Ishikawa (cell line): ENCODE results near the gene ERMN.

Source experiments
- CEBPB ChIP-seq: IDR thresholded peaks from 2 replicates; pipeline ENCODE4 v1.6.1; 2012
- CREB1 ChIP-seq: IDR thresholded peaks from 2 replicates; pipeline ENCODE4 v1.6.1; 2012; ENCODE audit warnings: low read depth
- EGR1 ChIP-seq: IDR thresholded peaks from 2 replicates; pipeline ENCODE4 v1.6.1; 2012
- EP300 ChIP-seq: IDR thresholded peaks from 2 replicates; pipeline ENCODE4 v1.6.1; 2012; ENCODE audit warnings: borderline replicate concordance
- FOXM1 ChIP-seq: IDR thresholded peaks from 2 replicates; pipeline ENCODE4 v1.6.1; 2012; ENCODE audit warnings: low read depth, borderline replicate concordance
- NFIC ChIP-seq: IDR thresholded peaks from 2 replicates; pipeline ENCODE4 v1.6.1; 2012
- RAD21 ChIP-seq: IDR thresholded peaks from 2 replicates; pipeline ENCODE4 v1.6.1; 2012; ENCODE audit warnings: low read depth
- TAF1 ChIP-seq: IDR thresholded peaks from 2 replicates; pipeline ENCODE4 v1.6.1; 2012; ENCODE audit warnings: low read depth, mild to moderate bottlenecking
- TCF12 ChIP-seq: IDR thresholded peaks from 2 replicates; pipeline ENCODE4 v1.6.1; 2012; ENCODE audit warnings: low read depth
- TEAD4 ChIP-seq: IDR thresholded peaks from 2 replicates; pipeline ENCODE4 v1.6.1; 2012
- YY1 ChIP-seq: IDR thresholded peaks from 2 replicates; pipeline ENCODE4 v1.6.1; 2012; ENCODE audit warnings: low read depth
- ZBTB7A ChIP-seq: IDR thresholded peaks from 2 replicates; pipeline ENCODE4 v1.6.1; 2012; ENCODE audit warnings: low read depth
- TF ChIP-seq, protein P1 (sequence below): IDR thresholded peaks from 2 replicates; pipeline ENCODE4 v1.6.1; 2012; ENCODE audit warnings: low read depth, mild to moderate bottlenecking
- TF ChIP-seq, protein P2 (sequence below): IDR thresholded peaks from 2 replicates; pipeline ENCODE4 v1.6.1; 2012
- TF ChIP-seq, protein P3 (sequence below): IDR thresholded peaks from 2 replicates; pipeline ENCODE4 v1.6.1; 2012

ERMN gene

DNA sequence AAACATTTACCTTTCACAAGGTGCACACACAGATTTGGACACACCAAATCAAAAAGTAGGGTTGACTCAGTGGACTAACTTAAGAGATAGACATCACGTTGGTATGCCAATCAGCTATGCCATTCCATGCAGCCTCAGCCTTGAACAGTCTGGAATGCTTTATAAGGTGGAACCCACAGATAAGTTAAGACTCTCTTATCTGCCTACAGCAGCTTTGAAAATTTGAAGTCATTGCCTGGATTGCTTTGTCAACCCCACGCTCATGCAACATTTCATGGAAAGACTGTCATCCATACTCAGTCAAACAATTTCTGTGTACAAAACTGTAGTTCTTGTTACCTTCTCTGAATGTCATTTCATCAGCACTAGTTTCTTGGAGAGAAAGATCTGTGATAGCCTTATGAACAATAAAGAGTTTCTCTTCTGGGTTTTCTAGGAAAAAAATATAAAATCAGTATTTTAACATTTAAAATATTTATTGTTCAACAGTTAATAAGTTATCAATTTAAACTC, 1.2 kb downstream of the ERMN start:
- TF ChIP-seq RAD21 (no peak), CEBPB (no peak), EP300 (no peak), TEAD4 (no peak), CREB1 (no peak), TAF1 (no peak)

DNA sequence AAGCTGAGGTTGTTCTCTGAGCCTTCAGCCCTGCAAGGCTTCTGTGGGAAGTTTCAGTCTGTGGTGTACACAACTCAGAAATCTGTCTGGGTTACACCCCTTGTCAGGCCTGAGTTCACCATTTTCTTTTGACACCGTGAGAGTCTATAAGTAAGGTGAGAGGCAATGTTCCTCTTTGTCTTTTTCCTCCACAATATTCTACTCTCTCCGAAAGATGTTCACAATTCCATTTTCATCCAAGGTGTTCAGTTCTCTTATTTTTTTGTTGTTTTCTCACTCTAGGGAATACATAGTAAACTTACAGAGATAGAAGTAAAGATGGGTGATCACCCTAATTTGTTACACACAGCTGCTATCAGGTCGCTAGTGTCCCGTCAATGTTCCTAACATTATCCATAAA, 3.2 kb downstream of the ERMN start:
- TF ChIP-seq TCF12 (no peak), TAF1 (no peak), RAD21 (no peak)

DNA sequence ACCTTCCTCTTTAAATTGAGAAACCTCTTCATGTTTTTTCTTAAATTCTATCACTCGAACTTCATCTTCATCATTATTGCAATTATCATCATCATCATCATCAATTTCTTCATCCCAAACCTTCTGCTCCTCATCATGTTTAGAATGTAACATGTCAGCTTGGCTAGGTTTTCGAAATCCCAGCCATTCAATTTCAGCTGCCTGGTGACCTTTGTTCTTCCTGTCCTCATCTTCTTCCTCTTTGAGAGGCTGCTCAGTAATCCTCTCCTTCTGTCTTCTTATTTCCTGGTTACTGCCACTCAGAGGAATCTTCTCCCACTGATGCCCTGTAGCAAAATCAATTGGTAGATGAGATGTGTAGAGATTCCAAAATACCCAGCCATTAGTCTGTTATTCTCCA, 4.2 kb downstream of the ERMN start:
- TF ChIP-seq EGR1 (no peak), CEBPB (no peak), TAF1 (no peak), ZBTB7A (no peak), TEAD4 (no peak), YY1 (no peak), RAD21 (no peak), TCF12 (no peak), FOXM1 (no peak), NFIC (no peak), CREB1 (no peak), EP300 (no peak)
- TF ChIP-seq, protein P1, sequence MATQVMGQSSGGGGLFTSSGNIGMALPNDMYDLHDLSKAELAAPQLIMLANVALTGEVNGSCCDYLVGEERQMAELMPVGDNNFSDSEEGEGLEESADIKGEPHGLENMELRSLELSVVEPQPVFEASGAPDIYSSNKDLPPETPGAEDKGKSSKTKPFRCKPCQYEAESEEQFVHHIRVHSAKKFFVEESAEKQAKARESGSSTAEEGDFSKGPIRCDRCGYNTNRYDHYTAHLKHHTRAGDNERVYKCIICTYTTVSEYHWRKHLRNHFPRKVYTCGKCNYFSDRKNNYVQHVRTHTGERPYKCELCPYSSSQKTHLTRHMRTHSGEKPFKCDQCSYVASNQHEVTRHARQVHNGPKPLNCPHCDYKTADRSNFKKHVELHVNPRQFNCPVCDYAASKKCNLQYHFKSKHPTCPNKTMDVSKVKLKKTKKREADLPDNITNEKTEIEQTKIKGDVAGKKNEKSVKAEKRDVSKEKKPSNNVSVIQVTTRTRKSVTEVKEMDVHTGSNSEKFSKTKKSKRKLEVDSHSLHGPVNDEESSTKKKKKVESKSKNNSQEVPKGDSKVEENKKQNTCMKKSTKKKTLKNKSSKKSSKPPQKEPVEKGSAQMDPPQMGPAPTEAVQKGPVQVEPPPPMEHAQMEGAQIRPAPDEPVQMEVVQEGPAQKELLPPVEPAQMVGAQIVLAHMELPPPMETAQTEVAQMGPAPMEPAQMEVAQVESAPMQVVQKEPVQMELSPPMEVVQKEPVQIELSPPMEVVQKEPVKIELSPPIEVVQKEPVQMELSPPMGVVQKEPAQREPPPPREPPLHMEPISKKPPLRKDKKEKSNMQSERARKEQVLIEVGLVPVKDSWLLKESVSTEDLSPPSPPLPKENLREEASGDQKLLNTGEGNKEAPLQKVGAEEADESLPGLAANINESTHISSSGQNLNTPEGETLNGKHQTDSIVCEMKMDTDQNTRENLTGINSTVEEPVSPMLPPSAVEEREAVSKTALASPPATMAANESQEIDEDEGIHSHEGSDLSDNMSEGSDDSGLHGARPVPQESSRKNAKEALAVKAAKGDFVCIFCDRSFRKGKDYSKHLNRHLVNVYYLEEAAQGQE = no peak
- TF ChIP-seq, protein P2, sequence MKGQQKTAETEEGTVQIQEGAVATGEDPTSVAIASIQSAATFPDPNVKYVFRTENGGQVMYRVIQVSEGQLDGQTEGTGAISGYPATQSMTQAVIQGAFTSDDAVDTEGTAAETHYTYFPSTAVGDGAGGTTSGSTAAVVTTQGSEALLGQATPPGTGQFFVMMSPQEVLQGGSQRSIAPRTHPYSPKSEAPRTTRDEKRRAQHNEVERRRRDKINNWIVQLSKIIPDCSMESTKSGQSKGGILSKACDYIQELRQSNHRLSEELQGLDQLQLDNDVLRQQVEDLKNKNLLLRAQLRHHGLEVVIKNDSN = no peak
- TF ChIP-seq, protein P3, sequence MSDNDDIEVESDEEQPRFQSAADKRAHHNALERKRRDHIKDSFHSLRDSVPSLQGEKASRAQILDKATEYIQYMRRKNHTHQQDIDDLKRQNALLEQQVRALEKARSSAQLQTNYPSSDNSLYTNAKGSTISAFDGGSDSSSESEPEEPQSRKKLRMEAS = no peak

DNA sequence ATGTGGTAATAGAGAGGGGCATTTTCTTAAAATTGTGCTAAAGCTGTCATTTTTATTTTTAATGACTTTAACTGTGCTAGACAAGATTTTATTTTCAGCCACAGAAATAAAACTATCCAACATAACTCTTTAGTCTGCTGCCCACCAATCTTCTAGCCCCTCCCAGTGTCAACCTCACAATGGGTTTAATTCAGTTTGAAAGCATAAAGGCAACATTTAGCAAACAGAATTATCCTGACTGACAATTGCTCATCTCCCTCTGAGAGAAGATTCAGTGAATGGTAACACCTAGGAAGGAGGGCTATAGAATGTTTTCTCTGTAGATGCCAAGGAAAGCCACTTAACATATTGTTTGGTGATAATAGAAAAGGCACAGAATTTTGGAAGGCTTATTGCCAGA, 5.2 kb downstream of the ERMN start:
- no peak for TF ChIP-seq EP300
- TF ChIP-seq CREB1 = no peak
- TF ChIP-seq, protein P3 = no peak
- no peak for TF ChIP-seq NFIC
- no peak for TF ChIP-seq TEAD4

DNA sequence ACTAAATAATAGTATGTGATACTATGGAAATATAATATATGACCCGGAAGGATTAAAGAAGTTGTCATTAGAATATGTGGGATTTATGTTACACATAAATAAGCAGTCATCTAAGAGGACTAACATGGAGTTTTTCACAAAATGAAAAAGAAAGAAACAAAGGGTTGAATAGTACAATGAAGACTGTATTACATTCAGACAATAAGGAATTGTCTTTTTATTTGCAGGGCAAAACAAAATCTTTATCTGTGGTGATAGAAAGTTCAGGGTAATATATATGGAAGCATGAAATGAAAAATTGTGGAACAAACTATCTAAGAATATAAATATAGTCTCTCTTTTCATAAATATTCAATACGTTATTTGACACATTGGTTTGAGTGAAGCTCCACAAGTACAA, 5.8 kb downstream of the ERMN start:
- TF ChIP-seq EGR1 (no peak), TAF1 (no peak), TCF12 (no peak), FOXM1 (no peak), CEBPB (no peak), NFIC (no peak), YY1 (no peak), ZBTB7A (no peak), RAD21 (no peak), EP300 (no peak), TEAD4 (no peak), CREB1 (no peak)
- TF ChIP-seq, protein P1 = no peak
- TF ChIP-seq, protein P2 = no peak
- TF ChIP-seq, protein P3 = no peak

DNA sequence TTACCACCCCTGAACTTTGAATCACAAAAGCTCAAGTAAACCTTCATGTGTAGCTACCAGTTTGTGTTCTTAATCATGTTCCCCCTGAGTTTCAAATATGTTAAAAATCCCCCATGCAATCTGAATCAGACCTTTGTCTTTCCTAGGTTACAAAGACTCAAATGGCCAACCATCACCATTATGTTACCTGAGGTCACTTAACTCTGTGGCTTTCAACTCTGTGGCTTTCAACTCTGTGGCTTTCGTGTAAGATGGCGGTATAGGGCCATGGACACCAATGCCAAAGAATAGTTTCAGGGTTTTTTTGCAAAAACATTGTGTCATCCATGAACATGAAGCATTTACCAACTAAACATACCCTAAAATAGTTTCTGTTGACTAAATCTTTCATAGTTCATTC, 6.7 kb downstream of the ERMN start:
- TF ChIP-seq TCF12 = no peak
- TF ChIP-seq ZBTB7A = no peak
- no peak for TF ChIP-seq TEAD4
- TF ChIP-seq, protein P2 = no peak
- no peak for TF ChIP-seq FOXM1
- TF ChIP-seq, protein P1 = no peak
- TF ChIP-seq RAD21 = no peak
- TF ChIP-seq TAF1 = no peak
- no peak for TF ChIP-seq CREB1
- no peak for TF ChIP-seq EP300
- no peak for TF ChIP-seq NFIC
- TF ChIP-seq, protein P3 = no peak
- TF ChIP-seq EGR1 = no peak
- no peak for TF ChIP-seq CEBPB
- TF ChIP-seq YY1 = no peak
